Prostate gland (tissue), 2 donors: ENCODE data around the gene KCNN3. TPM values are rescaled to one million over a fixed set of nuclear protein-coding genes. Genes with fewer than 3 reads are reported as not detected.

Source experiments
- DNase-seq: peaks from one replicate; pipeline ENCODE4 v3.0.0-alpha.2; 2019; ENCODE audit warnings: low spot score
- H3K27ac ChIP-seq, 2 donors: fragments of 200-600 bp; sonication (generic); 2 replicates each; pipeline ENCODE4 v1.5.1; 2017 to 2019
- H3K27me3 ChIP-seq: fragments of 200-600 bp; sonication (generic); replicated peaks from 2 replicates; pipeline ENCODE4 v1.5.1; 2019; ENCODE audit not compliant: insufficient read depth
- H3K36me3 ChIP-seq, 2 donors: fragments of 200-600 bp; sonication (generic); 1 replicate in 1 of 2; 2 replicates in 1 of 2; pipeline versions ENCODE4 v1.5.1 to v1.8.1; 2017 to 2019
- H3K4me1 ChIP-seq: fragments of 200-600 bp; sonication (generic); replicated peaks from 2 replicates; pipeline ENCODE4 v1.5.1; 2019
- H3K4me3 ChIP-seq, 2 donors: fragments of 200-600 bp; sonication (generic); 2 replicates each; pipeline ENCODE4 v1.5.1; 2017 to 2019
- H3K9me3 ChIP-seq: fragments of 200-600 bp; sonication (generic); 2 replicates; pipeline ENCODE4 v1.5.1; 2017
- POLR2A ChIP-seq: fragments of 450-650 bp; IDR thresholded peaks from one replicate; pipeline ENCODE4 v1.6.1; 2016; ENCODE audit warnings: antibody characterized with exemption, mild to moderate bottlenecking
- POLR2AphosphoS5 ChIP-seq: sonication (generic); formaldehyde crosslinking; IDR thresholded peaks from one replicate; pipeline ENCODE4 v1.6.1; 2017; ENCODE audit warnings: antibody characterized with exemption
- WGBS: methylation state at CpG from one replicate; pipeline ENCODE4 v1.1.5; 2018; 5-methylcytosine and 5-hydroxymethylcytosine counted together
- intact Hi-C: fragments of 100-400 bp; cut with DNase I; formaldehyde crosslinking; loops from one replicate; pipeline ENCODE4 v1.14.2; 2022
- total RNA-seq, 2 donors: library from RNA; depleted of rRNA; stranded (reverse); fragments of >200 nt; gene quantifications; one replicate each; pipeline ENCODE4 v1.1.0, GENCODE V29; 2016
- TF ChIP-seq, protein P1 (sequence below), 4 experiments: fragments of 200-600 bp in 2 of 4; fragments of 450-650 bp in 2 of 4; sonication (generic) in 2 of 4; IDR thresholded peaks; 1 replicate in 3 of 4; 2 replicates in 1 of 4; pipeline ENCODE4 v1.5.1; 2016 to 2019; ENCODE audit warnings: antibody characterized with exemption in 4 of 4, mild to moderate bottlenecking in 2 of 4, moderate library complexity in 2 of 4

Gene KCNN3
- total RNA-seq, 2 donors from 2014 or later: 1.2 to 3.0 TPM

DNA sequence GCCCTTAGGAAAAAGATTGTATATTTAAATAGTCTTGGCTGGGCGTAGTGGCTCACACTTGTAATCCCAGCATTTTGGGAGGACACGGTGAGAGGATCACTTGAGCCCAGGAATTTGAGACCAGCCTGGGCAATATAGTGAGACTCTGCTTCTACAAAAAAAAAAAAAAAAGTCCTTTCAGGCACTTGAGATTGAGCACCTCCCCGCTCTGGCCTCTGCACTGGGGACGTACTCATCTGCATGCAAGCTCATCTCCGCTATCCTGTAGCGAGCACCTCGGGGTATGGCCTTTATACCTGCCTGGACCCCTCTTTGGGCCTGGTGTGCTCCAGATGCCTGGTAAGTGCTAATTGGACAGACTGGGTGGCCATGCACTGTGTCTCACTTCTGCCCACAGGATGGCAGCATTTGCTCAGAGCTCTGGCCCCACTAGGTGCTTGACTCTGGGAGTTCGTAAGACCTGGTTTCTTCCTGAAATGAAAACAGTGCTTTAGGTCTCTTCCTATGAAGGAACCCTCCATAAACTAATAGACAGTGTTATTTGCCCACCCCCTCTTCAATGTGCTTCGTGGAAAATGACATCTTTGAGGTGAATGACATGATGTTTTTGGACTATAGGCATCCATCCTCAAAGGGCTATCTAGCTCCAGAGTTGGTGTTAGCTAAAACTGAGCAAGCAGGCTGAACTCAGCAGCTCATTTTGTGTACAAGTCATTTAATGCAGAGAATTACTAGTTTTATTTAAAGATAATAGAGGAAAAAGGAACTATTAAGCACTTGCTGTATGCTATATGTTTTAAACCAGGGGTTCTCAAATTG, 200.4 kb downstream of the KCNN3 start:
- Histone ChIP-seq H3K4me3 (no peak overlapping the region), H3K4me1 (no peaks in the 10 kb centered on the region), H3K9me3 (no peaks in the 10 kb centered on the region), H3K27me3 (no peaks in the 10 kb centered on the region), H3K36me3 (no peaks in the 10 kb centered on the region), H3K27ac (no peak overlapping the region)
- peak; percentile 65 for DNase-seq
- intact Hi-C loops: loop anchor here (2.0 kb wide), 1 partner anchor 209 kb away; no protein-coding TSS in a partner anchor
- peak; percentile 37 for TF ChIP-seq POLR2AphosphoS5
- TF ChIP-seq POLR2A: no peak
- TF ChIP-seq, protein P1, sequence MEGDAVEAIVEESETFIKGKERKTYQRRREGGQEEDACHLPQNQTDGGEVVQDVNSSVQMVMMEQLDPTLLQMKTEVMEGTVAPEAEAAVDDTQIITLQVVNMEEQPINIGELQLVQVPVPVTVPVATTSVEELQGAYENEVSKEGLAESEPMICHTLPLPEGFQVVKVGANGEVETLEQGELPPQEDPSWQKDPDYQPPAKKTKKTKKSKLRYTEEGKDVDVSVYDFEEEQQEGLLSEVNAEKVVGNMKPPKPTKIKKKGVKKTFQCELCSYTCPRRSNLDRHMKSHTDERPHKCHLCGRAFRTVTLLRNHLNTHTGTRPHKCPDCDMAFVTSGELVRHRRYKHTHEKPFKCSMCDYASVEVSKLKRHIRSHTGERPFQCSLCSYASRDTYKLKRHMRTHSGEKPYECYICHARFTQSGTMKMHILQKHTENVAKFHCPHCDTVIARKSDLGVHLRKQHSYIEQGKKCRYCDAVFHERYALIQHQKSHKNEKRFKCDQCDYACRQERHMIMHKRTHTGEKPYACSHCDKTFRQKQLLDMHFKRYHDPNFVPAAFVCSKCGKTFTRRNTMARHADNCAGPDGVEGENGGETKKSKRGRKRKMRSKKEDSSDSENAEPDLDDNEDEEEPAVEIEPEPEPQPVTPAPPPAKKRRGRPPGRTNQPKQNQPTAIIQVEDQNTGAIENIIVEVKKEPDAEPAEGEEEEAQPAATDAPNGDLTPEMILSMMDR (IDR thresholded peaks at IDR 0.05): peak; percentile 55 to 82 (median 70)
- 57% methylated on average over 9 of the region's 9 CpGs for WGBS

DNA sequence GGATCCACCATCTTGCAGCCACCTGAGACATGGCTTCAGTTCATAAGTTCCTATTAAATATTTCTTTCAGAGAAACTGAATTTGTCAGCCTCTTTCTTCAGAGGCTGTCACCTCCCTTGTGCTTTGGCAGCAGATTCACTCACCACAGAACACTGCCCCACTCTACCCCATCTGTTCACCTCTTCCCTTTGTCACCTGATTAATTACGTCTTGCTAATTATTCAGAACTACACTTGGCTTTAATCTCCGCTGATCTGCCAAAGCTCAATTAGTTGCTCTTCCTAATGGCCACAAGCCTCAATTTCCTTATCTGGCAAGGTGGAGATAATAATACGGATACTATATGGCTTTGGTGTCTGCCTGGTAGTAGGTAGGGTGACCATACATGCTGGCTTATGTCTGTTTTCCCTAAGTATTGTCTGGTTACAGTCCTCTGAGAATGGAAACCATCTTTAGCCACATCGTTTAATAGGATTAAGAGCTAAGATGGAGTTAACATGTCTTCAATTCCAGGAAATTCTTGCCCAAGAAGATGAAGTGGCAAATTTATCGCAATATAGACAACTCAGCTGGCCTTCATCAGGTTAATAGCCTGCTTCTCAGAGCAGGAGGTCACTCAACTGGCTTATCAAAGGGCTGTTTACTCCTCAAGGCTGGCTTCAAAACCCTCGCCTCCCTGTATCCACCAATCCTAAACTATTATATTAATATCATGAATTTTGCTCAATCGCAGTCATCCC, 203.9 kb downstream of the KCNN3 start:
- H3K4me1 ChIP-seq: no peaks in the 10 kb centered on the region
- no peak overlapping the region for H3K27ac ChIP-seq
- DNase-seq: no peak
- no peaks in the 10 kb centered on the region for H3K9me3 ChIP-seq
- H3K4me3 ChIP-seq: no peak overlapping the region
- 83% methylated on average over 7 of the region's 7 CpGs for WGBS
- H3K36me3 ChIP-seq: no peaks in the 10 kb centered on the region
- TF ChIP-seq, protein P1 (IDR thresholded peaks at IDR 0.05): no peak
- TF ChIP-seq POLR2AphosphoS5 (no peak), POLR2A (no peak)
- no peaks in the 10 kb centered on the region for H3K27me3 ChIP-seq
- intact Hi-C loops: no loop called here

- Histone ChIP-seq H3K27ac (no peak overlapping the region), H3K36me3 (no peaks in the 10 kb centered on the region), H3K4me3 (no peak overlapping the region), H3K4me1 (no peaks in the 10 kb centered on the region), H3K27me3 (no peaks in the 10 kb centered on the region), H3K9me3 (no peaks in the 10 kb centered on the region)
- TF ChIP-seq POLR2A (no peak), POLR2AphosphoS5 (no peak)
- TF ChIP-seq, protein P1 (IDR thresholded peaks at IDR 0.05): no peak
- intact Hi-C loops: no loop called here
- DNase-seq: no peak
- 64% methylated on average over 3 of the region's 3 CpGs for WGBS
Observed at GRCh38 chr1:154664331-154665002, 205.6 kb downstream of the KCNN3 start.

GRCh38 chr1:154663471-154664060, 206.5 kb downstream of the KCNN3 start:
- intact Hi-C loops: no loop called here
- H3K4me1 ChIP-seq: no peaks in the 10 kb centered on the region
- H3K27me3 ChIP-seq: no peaks in the 10 kb centered on the region
- DNase-seq: no peak
- no peak overlapping the region for H3K27ac ChIP-seq
- H3K9me3 ChIP-seq: no peaks in the 10 kb centered on the region
- WGBS: 37% methylated on average over 2 of the region's 2 CpGs
- no peaks in the 10 kb centered on the region for H3K36me3 ChIP-seq
- no peak overlapping the region for H3K4me3 ChIP-seq
- TF ChIP-seq POLR2A: no peak
- TF ChIP-seq, protein P1 (IDR thresholded peaks at IDR 0.05): no peak
- TF ChIP-seq POLR2AphosphoS5: no peak
